ENCODE measurements around the gene STARD7. TPM values are rescaled to one million over a fixed set of nuclear protein-coding genes. Genes with fewer than 3 reads are reported as not detected.

STARD7 gene
- total and polyA plus RNA-seq, 2 donors (not counting 3 experiments of a cell fraction or from before 2014, with no cell fraction given): 61.2 to 132 TPM

- Histone ChIP-seq H3K4me2 (ENCODE audit: insufficient read depth, low read length) (no peak overlapping the region), H3K27ac (ENCODE audit: insufficient read depth, low read depth, low read length) (no peak overlapping the region), H3K4me1 (ENCODE audit: control insufficient read depth, extremely low read depth, insufficient read depth, low read length) (no peaks in the 10 kb centered on the region), H3K9me3 (replicated peaks; ENCODE audit: control insufficient read depth, insufficient read depth, low read length) (no peaks in the 10 kb centered on the region), H4K20me1 (replicated peaks; ENCODE audit: control insufficient read depth, extremely low read depth, insufficient read depth, low read length) (no peaks in the 10 kb centered on the region), H2AFZ (ENCODE audit: low read depth, low read length) (no peak overlapping the region), H3K79me2 (ENCODE audit: control insufficient read depth, insufficient read depth, low read length) (no peaks in the 10 kb centered on the region), H3K4me3 (replicated peaks in 1 of 3; ENCODE audit: insufficient read depth in 1 of 3, low read depth in 1 of 3, low read length in 3 of 3) (no peak overlapping the region), H3K9me1 (replicated peaks; ENCODE audit: control insufficient read depth, extremely low read depth, insufficient read depth, low read length) (no peaks in the 10 kb centered on the region), H3K27me3 (ENCODE audit: control insufficient read depth in 2 of 2, insufficient read depth in 2 of 2, low read length in 2 of 2) (no peaks in the 10 kb centered on the region), H3K9ac (replicated peaks; ENCODE audit: extremely low read depth, insufficient read depth, low read length) (no peak overlapping the region), H3K36me3 (ENCODE audit: control insufficient read depth in 2 of 2, extremely low read depth in 1 of 2, insufficient read depth in 2 of 2, low read length in 2 of 2) (no peaks in the 10 kb centered on the region)
- TF ChIP-seq POLR2AphosphoS5 (IDR thresholded peaks at IDR 0.05; ENCODE audit: insufficient read depth, low read depth, low read length) (no peak), FOS (IDR thresholded peaks at IDR 0.05; ENCODE audit: borderline replicate concordance, insufficient read depth, low read length) (no peak), POLR2A (IDR thresholded peaks at IDR 0.05; ENCODE audit: low read depth, low read length) (no peak), JUN (IDR thresholded peaks at IDR 0.05; ENCODE audit: borderline replicate concordance, insufficient read depth, insufficient read length, low read depth) (no peak), GATA2 (IDR thresholded peaks at IDR 0.05; ENCODE audit: insufficient read depth, insufficient read length, low read depth, low read length) (no peak), EZH2 (IDR thresholded peaks at IDR 0.05; ENCODE audit: borderline replicate concordance, low read depth, low read length, severe bottlenecking) (no peak), CTCF (IDR thresholded peaks at IDR 0.05; ENCODE audit: extremely low read depth in 1 of 2, insufficient read depth in 1 of 2, low read depth in 1 of 2, low read length in 2 of 2) (no peak), MYC (IDR thresholded peaks at IDR 0.05; ENCODE audit: low read depth, low read length) (no peak)
- TF ChIP-seq, protein P1, sequence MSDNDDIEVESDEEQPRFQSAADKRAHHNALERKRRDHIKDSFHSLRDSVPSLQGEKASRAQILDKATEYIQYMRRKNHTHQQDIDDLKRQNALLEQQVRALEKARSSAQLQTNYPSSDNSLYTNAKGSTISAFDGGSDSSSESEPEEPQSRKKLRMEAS (IDR thresholded peaks at IDR 0.05; ENCODE audit: insufficient read depth, insufficient read length): no peak
- dilution Hi-C loops (cut with MboI; ENCODE audit: extremely low pct_ligation_motif_present, low sequenced_read_pairs): no loop called here
- DNase-seq (ENCODE audit: low read depth, low spot score) (no peak), FAIRE-seq (no peak)
- BruUV-seq (replicated peaks): no TSS peak
- CTCF ChIA-PET: interaction anchor here (0.6 to 6.3 kb wide), 3 partner anchors 13 to 35 kb away, joined by 3 to 26 read pairs (median 3); partner anchors contain the start of gene ASTL
- intact Hi-C loops (cut with micrococcal nuclease): no loop called here
- POLR2A ChIA-PET: no interaction called here
Measured at GRCh38 chr2:96151595-96152303, 56.9 kb downstream of the STARD7 start.
